MM.1S (cell line): Measurements from ENCODE around the gene OR5M8.

Experiments
- EZH2phosphoT487 ChIP-seq: fragments of 300-600 bp; sonication (generic); IDR thresholded peaks from 2 replicates; pipeline ENCODE4 v1.6.1; 2018; ENCODE audit warnings: antibody characterized with exemption, low read length
- TF ChIP-seq, protein P1 (sequence below): fragments of 300-600 bp; sonication (generic); IDR thresholded peaks from 2 replicates; pipeline ENCODE4 v1.5.1; 2016; ENCODE audit warnings: antibody characterized with exemption, low read length, mixed read lengths

GRCh38 chr11:56509439-56509838, 18.3 kb upstream of the OR5M8 start:
- TF ChIP-seq, protein P1, sequence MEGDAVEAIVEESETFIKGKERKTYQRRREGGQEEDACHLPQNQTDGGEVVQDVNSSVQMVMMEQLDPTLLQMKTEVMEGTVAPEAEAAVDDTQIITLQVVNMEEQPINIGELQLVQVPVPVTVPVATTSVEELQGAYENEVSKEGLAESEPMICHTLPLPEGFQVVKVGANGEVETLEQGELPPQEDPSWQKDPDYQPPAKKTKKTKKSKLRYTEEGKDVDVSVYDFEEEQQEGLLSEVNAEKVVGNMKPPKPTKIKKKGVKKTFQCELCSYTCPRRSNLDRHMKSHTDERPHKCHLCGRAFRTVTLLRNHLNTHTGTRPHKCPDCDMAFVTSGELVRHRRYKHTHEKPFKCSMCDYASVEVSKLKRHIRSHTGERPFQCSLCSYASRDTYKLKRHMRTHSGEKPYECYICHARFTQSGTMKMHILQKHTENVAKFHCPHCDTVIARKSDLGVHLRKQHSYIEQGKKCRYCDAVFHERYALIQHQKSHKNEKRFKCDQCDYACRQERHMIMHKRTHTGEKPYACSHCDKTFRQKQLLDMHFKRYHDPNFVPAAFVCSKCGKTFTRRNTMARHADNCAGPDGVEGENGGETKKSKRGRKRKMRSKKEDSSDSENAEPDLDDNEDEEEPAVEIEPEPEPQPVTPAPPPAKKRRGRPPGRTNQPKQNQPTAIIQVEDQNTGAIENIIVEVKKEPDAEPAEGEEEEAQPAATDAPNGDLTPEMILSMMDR = no peak
- TF ChIP-seq EZH2phosphoT487 = no peak
